WTC11 (cell line): ENCODE data around the gene SAT2.

Source experiments
- AR ChIP-seq: fragments of 250-450 bp; sonication (Bioruptor Pico); IDR thresholded peaks from 2 replicates; pipeline ENCODE4 v1.9.0; 2021; ENCODE audit warnings: mild to moderate bottlenecking
- ELF4 ChIP-seq: sonication (generic); formaldehyde crosslinking; IDR thresholded peaks from 2 replicates; pipeline ENCODE4 v1.8.1; 2022; ENCODE audit warnings: low read depth, mild to moderate bottlenecking, moderate library complexity, missing genetic modification reagents
- NFE2L1 ChIP-seq: sonication (generic); formaldehyde crosslinking; IDR thresholded peaks from 2 replicates; pipeline ENCODE4 v1.8.1; 2023; ENCODE audit warnings: missing genetic modification reagents
- TF ChIP-seq, protein P1 (sequence below): fragments of 200-600 bp; IDR thresholded peaks from 2 replicates; pipeline ENCODE4 v1.8.0; 2022; ENCODE audit warnings: antibody characterized with exemption

GRCh38 chr17:7673239-7673638, 45.6 kb upstream of the SAT2 start:
- TF ChIP-seq ELF4 (CRISPR knock-in tag): no peak
- TF ChIP-seq NFE2L1 (CRISPR knock-in tag): no peak
- TF ChIP-seq AR (CRISPR knock-in tag): no peak
- TF ChIP-seq, protein P1, sequence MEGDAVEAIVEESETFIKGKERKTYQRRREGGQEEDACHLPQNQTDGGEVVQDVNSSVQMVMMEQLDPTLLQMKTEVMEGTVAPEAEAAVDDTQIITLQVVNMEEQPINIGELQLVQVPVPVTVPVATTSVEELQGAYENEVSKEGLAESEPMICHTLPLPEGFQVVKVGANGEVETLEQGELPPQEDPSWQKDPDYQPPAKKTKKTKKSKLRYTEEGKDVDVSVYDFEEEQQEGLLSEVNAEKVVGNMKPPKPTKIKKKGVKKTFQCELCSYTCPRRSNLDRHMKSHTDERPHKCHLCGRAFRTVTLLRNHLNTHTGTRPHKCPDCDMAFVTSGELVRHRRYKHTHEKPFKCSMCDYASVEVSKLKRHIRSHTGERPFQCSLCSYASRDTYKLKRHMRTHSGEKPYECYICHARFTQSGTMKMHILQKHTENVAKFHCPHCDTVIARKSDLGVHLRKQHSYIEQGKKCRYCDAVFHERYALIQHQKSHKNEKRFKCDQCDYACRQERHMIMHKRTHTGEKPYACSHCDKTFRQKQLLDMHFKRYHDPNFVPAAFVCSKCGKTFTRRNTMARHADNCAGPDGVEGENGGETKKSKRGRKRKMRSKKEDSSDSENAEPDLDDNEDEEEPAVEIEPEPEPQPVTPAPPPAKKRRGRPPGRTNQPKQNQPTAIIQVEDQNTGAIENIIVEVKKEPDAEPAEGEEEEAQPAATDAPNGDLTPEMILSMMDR: peak; percentile 58
